IMR-90 (cell line): Measurements from ENCODE around the gene SRRD. TPM values are rescaled to one million over a fixed set of nuclear protein-coding genes. Genes with fewer than 3 reads are reported as not detected.

Experiments used
- ATAC-seq: fragments of 200-7000 bp; cut with Tn5 transposase; 2 replicates; pipeline ENCODE4 v1.9.1; 2020; ENCODE audit warnings: low read depth, mild to moderate bottlenecking, moderate library complexity
- BruUV-seq: library from RNA; stranded (reverse); fragments of 400-500 nt; replicated peaks from 2 replicates; lab custom pipeline; 2021; lab: Mats Ljungman, UMichigan
- CTCF ChIA-PET: fragments of 300-600 bp; formaldehyde crosslinking; extraction: SDS; loops from one replicate; lab custom pipeline; 2021; ENCODE audit warnings: antibody characterized with exemption; lab: Yijun Ruan, JAX
- POLR2A ChIA-PET: fragments of 300-600 bp; sonication (Branson Sonifier 250); formaldehyde crosslinking; loops from one replicate; lab custom pipeline; 2022; ENCODE audit warnings: antibody characterized with exemption; ENCODE audit not compliant: unreplicated experiment; lab: Charles Lee
- DNase-seq: peaks from one replicate; pipeline ENCODE4 v3.0.0; 2013
- H2AFZ ChIP-seq: replicated peaks from 2 replicates; pipeline ENCODE3; 2013; ENCODE audit warnings: low read length, mild to moderate bottlenecking; ENCODE audit not compliant: poor library complexity
- H2AK5ac ChIP-seq: 2 replicates; pipeline ENCODE4 v1.6.1; 2013; ENCODE audit warnings: low read depth, low read length, inconsistent platforms
- H2AK9ac ChIP-seq: replicated peaks from 2 replicates; pipeline ENCODE3; 2013; ENCODE audit warnings: mild to moderate bottlenecking, low read depth, low read length, moderate library complexity; ENCODE audit not compliant: poor library complexity
- H2BK120ac ChIP-seq: 2 replicates; pipeline ENCODE4 v1.6.1; 2013; ENCODE audit warnings: low read depth, low read length, inconsistent platforms
- H2BK15ac ChIP-seq: 3 replicates; pipeline ENCODE4 v1.6.1; 2013; ENCODE audit warnings: low read depth, low read length, inconsistent platforms
- H2BK20ac ChIP-seq: 2 replicates; pipeline ENCODE4 v1.6.1; 2013; ENCODE audit warnings: low read depth, mild to moderate bottlenecking, inconsistent platforms, low read length, moderate library complexity
- H2BK5ac ChIP-seq: 2 replicates; pipeline ENCODE4 v1.6.1; 2013; ENCODE audit warnings: mild to moderate bottlenecking, low read depth, low read length, inconsistent platforms; ENCODE audit not compliant: poor library complexity, severe bottlenecking
- H3K14ac ChIP-seq: replicated peaks from 2 replicates; pipeline ENCODE4 v1.6.1; 2013; ENCODE audit warnings: low read depth, low read length, inconsistent platforms
- H3K18ac ChIP-seq: 2 replicates; pipeline ENCODE4 v1.6.1; 2013; ENCODE audit warnings: low read depth, low read length, control low read depth
- H3K23ac ChIP-seq: 2 replicates; pipeline ENCODE4 v1.6.1; 2013; ENCODE audit warnings: low read depth, low read length, inconsistent platforms
- H3K27ac ChIP-seq: 2 replicates; pipeline ENCODE4 v1.5.1; 2013; ENCODE audit warnings: mild to moderate bottlenecking, control low read depth, low read length; ENCODE audit not compliant: insufficient read depth
- H3K27me3 ChIP-seq: 2 replicates; pipeline ENCODE4 v1.6.1; 2013; ENCODE audit warnings: low read length; ENCODE audit not compliant: control insufficient read depth, insufficient read depth
- H3K36me3 ChIP-seq: 2 replicates; pipeline ENCODE4 v1.6.1; 2013; ENCODE audit warnings: low read length, mixed read lengths; ENCODE audit not compliant: control insufficient read depth, insufficient read depth
- H3K4ac ChIP-seq: 2 replicates; pipeline ENCODE4 v1.6.1; 2013; ENCODE audit warnings: low read depth, low read length, inconsistent platforms
- H3K4me1 ChIP-seq: 2 replicates; pipeline ENCODE4 v1.6.1; 2013; ENCODE audit warnings: low read length, mixed read lengths; ENCODE audit not compliant: control insufficient read depth, insufficient read depth
- H3K4me2 ChIP-seq: 2 replicates; pipeline ENCODE4 v1.6.1; 2013; ENCODE audit warnings: low read depth, mild to moderate bottlenecking, control low read depth, low read length, moderate library complexity
- H3K4me3 ChIP-seq: 2 replicates; pipeline ENCODE4 v1.5.1; 2013; ENCODE audit warnings: low read depth, mild to moderate bottlenecking, control low read depth, low read length, moderate library complexity; ENCODE audit not compliant: insufficient read depth
- H3K56ac ChIP-seq: 2 replicates; pipeline ENCODE4 v1.6.1; 2013; ENCODE audit warnings: low read length, inconsistent platforms; ENCODE audit not compliant: insufficient read depth; ENCODE audit errors: extremely low read depth
- H3K79me1 ChIP-seq, 2 experiments: 2 replicates each; pipeline ENCODE4 v1.6.1; 2013; ENCODE audit warnings: low read length in 2 of 2, inconsistent platforms in 1 of 2, low read depth in 1 of 2
- H3K9ac ChIP-seq: 2 replicates; pipeline ENCODE4 v1.6.1; 2013; ENCODE audit warnings: low read depth, low read length, control low read depth
- H3K9me1 ChIP-seq: 2 replicates; pipeline ENCODE4 v1.6.1; 2013; ENCODE audit warnings: low read length, inconsistent platforms; ENCODE audit not compliant: insufficient read depth
- H3K9me3 ChIP-seq: 2 replicates; pipeline ENCODE4 v1.6.1; 2013; ENCODE audit warnings: low read length; ENCODE audit not compliant: control insufficient read depth, insufficient read depth
- H4K20me1 ChIP-seq: 2 replicates; pipeline ENCODE4 v1.6.1; 2013; ENCODE audit warnings: low read length, inconsistent platforms; ENCODE audit not compliant: insufficient read depth
- H4K5ac ChIP-seq: 2 replicates; pipeline ENCODE4 v1.6.1; 2013; ENCODE audit warnings: mild to moderate bottlenecking, low read depth, low read length, control low read depth
- H4K8ac ChIP-seq, 2 experiments: 2 replicates each; pipeline ENCODE4 v1.6.1; 2013; ENCODE audit warnings: low read depth in 2 of 2, low read length in 2 of 2, control low read depth in 1 of 2, inconsistent platforms in 1 of 2
- H4K91ac ChIP-seq: 2 replicates; pipeline ENCODE4 v1.6.1; 2013; ENCODE audit warnings: low read depth, low read length, inconsistent platforms; ENCODE audit not compliant: insufficient read depth
- CEBPB ChIP-seq: IDR thresholded peaks from 2 replicates; pipeline ENCODE4 v1.6.1; 2012; ENCODE audit warnings: low read depth, low read length, improper control_type of control experiment
- CHD1 ChIP-seq: IDR thresholded peaks from 2 replicates; pipeline ENCODE4 v1.6.1; 2012; ENCODE audit warnings: low read depth, low read length, improper control_type of control experiment
- CTCF ChIP-seq: conservative IDR thresholded peaks from 2 replicates; pipeline ENCODE4 v1.5.1; 2012; ENCODE audit warnings: mild to moderate bottlenecking, low read depth, low read length, improper control_type of control experiment
- ELK1 ChIP-seq: fragments of 150-350 bp; IDR thresholded peaks from 2 replicates; pipeline ENCODE4 v1.6.1; 2016; ENCODE audit warnings: low read depth, mild to moderate bottlenecking, low read length, moderate library complexity, borderline replicate concordance
- FOS ChIP-seq: fragments of 150-350 bp; IDR thresholded peaks from 2 replicates; pipeline ENCODE4 v1.6.1; 2016; ENCODE audit warnings: low read depth, low read length
- MAFK ChIP-seq: IDR thresholded peaks from 2 replicates; pipeline ENCODE4 v1.6.1; 2012; ENCODE audit warnings: low read depth, low read length, improper control_type of control experiment
- MAZ ChIP-seq: IDR thresholded peaks from 2 replicates; pipeline ENCODE4 v1.6.1; 2012; ENCODE audit warnings: low read depth, mild to moderate bottlenecking, low read length, improper control_type of control experiment, moderate library complexity, borderline replicate concordance
- MXI1 ChIP-seq: IDR thresholded peaks from 2 replicates; pipeline ENCODE4 v1.6.1; 2012; ENCODE audit warnings: low read depth, mild to moderate bottlenecking, low read length, moderate library complexity, borderline replicate concordance
- NFE2L2 ChIP-seq: fragments of 150-350 bp; IDR thresholded peaks from 2 replicates; pipeline ENCODE4 v1.6.1; 2016; ENCODE audit warnings: low read depth, mild to moderate bottlenecking, low read length
- POLR2A ChIP-seq: IDR thresholded peaks from 2 replicates; pipeline ENCODE4 v1.6.1; 2012; ENCODE audit warnings: mild to moderate bottlenecking, low read depth, low read length
- RAD21 ChIP-seq: IDR thresholded peaks from 2 replicates; pipeline ENCODE4 v1.6.1; 2012; ENCODE audit warnings: low read length, improper control_type of control experiment
- RCOR1 ChIP-seq: IDR thresholded peaks from 2 replicates; pipeline ENCODE4 v1.6.1; 2012; ENCODE audit warnings: mild to moderate bottlenecking, low read length, improper control_type of control experiment; ENCODE audit not compliant: insufficient replicate concordance
- RFX5 ChIP-seq: IDR thresholded peaks from 2 replicates; pipeline ENCODE4 v1.8.0; 2012; ENCODE audit warnings: low read depth, mild to moderate bottlenecking, low read length, moderate library complexity
- SMC3 ChIP-seq: fragments of 150-350 bp; IDR thresholded peaks from 2 replicates; pipeline ENCODE4 v1.6.1; 2016; ENCODE audit warnings: low read depth, mild to moderate bottlenecking, antibody characterized with exemption, low read length, moderate library complexity
- WGBS, 2 experiments: methylation state at CpG; one replicate each; pipeline versions ENCODE4 v1.1.5 to v1.1.7; 2013; ENCODE audit warnings: missing lambda C conversion rate in 2 of 2; ENCODE audit not compliant: insufficient read length in 1 of 2; ENCODE audit errors: extremely low coverage in 2 of 2; 5-methylcytosine and 5-hydroxymethylcytosine counted together
- dilution Hi-C: fragments of 300-500 bp; cut with HindIII; formaldehyde crosslinking; loops from one replicate; pipeline ENCODE4 v1.14.3; 2018; ENCODE audit warnings: low sequenced_read_pairs; ENCODE audit not compliant: unreplicated experiment
- in situ Hi-C: fragments of 300-500 bp; cut with MboI; formaldehyde crosslinking; loops from 3 replicates; pipeline ENCODE4 v1.14.3; 2019; ENCODE audit warnings: low sequenced_read_pairs, inconsistent platforms, mixed read lengths
- intact Hi-C: fragments of 100-400 bp; cut with micrococcal nuclease; formaldehyde crosslinking; loops from 2 replicates; pipeline ENCODE4 v1.10.0; 2022
- polyA plus RNA-seq, 3 experiments: library from polyadenylated mRNA; depleted of rRNA; stranded (reverse); fragments of >200 nt; gene quantifications; 2 replicates each; pipeline ENCODE4 v1.2.3, GENCODE V29; 2012; ENCODE audit warnings: low replicate concordance in 1 of 3
- total RNA-seq: library from RNA; depleted of rRNA; stranded (reverse); fragments of >200 nt; gene quantifications from 2 replicates; pipeline ENCODE4 v1.2.3, GENCODE V29; 2012
- TF ChIP-seq, protein P1 (sequence below): fragments of 150-350 bp; IDR thresholded peaks from 2 replicates; pipeline ENCODE4 v1.6.1; 2017; ENCODE audit warnings: mild to moderate bottlenecking, antibody characterized with exemption, low read length, low read depth

Gene SRRD
- total and polyA plus RNA-seq, 2 of the 4 experiments (the other 2 are of a cell fraction) = 18.3 to 24.0 TPM

- peak; percentile 19 for DNase-seq
- WGBS, 2 experiments = 89% methylated on average over 3 of the region's 10 CpGs; no CpG with 5 or more reads in 1 of the 2 experiments
- Histone ChIP-seq H2AFZ (no peak overlapping the region), H3K18ac (no peak overlapping the region), H3K56ac (no peak overlapping the region), H3K79me1 (peaks cover 3 to 11% of the 10 kb centered on the region in 2 experiments; a peak in 3 of 4 replicates), H2BK5ac (no peak overlapping the region), H4K8ac (no peak overlapping the region), H2BK15ac (no peak overlapping the region), H3K27ac (no peak overlapping the region), H3K9me3 (no peaks in the 10 kb centered on the region), H4K91ac (no peak overlapping the region), H2AK9ac (no peak overlapping the region), H2BK120ac (no peak overlapping the region), H3K14ac (no peak overlapping the region), H2AK5ac (no peak overlapping the region), H3K23ac (no peak overlapping the region), H3K36me3 (peaks cover 49% of the 10 kb centered on the region), H3K4me1 (no peaks in the 10 kb centered on the region), H4K5ac (no peak overlapping the region), H2BK20ac (no peak overlapping the region), H3K4ac (no peak overlapping the region), H3K9me1 (no peaks in the 10 kb centered on the region; the same call in 1 of the 2 replicates), H3K4me3 (no peak overlapping the region), H3K9ac (no peak overlapping the region), H3K4me2 (no peak overlapping the region), H3K27me3 (no peaks in the 10 kb centered on the region), H4K20me1 (0 out of 2 replicates have a peak, but pooled peaks cover 6% of the 10 kb centered on the region)
- no peak for TF ChIP-seq MAZ
- no peak for TF ChIP-seq FOS
- TF ChIP-seq CTCF = no peak
- no peak for TF ChIP-seq RCOR1
- no peak for TF ChIP-seq POLR2A
- no peak for TF ChIP-seq ELK1
- no peak for TF ChIP-seq MXI1
- no peak for TF ChIP-seq NFE2L2
- no peak for TF ChIP-seq RFX5
- no peak for TF ChIP-seq CEBPB
- no peak for TF ChIP-seq RAD21
- no peak for TF ChIP-seq MAFK
- no peak for TF ChIP-seq CHD1
- TF ChIP-seq, protein P1, sequence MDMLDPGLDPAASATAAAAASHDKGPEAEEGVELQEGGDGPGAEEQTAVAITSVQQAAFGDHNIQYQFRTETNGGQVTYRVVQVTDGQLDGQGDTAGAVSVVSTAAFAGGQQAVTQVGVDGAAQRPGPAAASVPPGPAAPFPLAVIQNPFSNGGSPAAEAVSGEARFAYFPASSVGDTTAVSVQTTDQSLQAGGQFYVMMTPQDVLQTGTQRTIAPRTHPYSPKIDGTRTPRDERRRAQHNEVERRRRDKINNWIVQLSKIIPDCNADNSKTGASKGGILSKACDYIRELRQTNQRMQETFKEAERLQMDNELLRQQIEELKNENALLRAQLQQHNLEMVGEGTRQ = no peak
- no peak for TF ChIP-seq SMC3
- in situ Hi-C loops (loop anchor here (5.0 kb wide), 1 partner anchor 61 kb away; no protein-coding TSS in a partner anchor), intact Hi-C loops (no loop called here), dilution Hi-C loops (no loop called here)
- no TSS peak for BruUV-seq
- ATAC-seq = no peak
- ChIA-PET CTCF (interaction anchor here (1.2 kb wide), 1 partner anchor 95 kb away, joined by 3 read pairs; no protein-coding TSS in a partner anchor), POLR2A (no interaction called here)
Observed at GRCh38 chr22:26463101-26463661, 20.5 kb upstream of the SRRD start.
